ENCODE results near the gene PPM1J.

Gene PPM1J

DNA sequence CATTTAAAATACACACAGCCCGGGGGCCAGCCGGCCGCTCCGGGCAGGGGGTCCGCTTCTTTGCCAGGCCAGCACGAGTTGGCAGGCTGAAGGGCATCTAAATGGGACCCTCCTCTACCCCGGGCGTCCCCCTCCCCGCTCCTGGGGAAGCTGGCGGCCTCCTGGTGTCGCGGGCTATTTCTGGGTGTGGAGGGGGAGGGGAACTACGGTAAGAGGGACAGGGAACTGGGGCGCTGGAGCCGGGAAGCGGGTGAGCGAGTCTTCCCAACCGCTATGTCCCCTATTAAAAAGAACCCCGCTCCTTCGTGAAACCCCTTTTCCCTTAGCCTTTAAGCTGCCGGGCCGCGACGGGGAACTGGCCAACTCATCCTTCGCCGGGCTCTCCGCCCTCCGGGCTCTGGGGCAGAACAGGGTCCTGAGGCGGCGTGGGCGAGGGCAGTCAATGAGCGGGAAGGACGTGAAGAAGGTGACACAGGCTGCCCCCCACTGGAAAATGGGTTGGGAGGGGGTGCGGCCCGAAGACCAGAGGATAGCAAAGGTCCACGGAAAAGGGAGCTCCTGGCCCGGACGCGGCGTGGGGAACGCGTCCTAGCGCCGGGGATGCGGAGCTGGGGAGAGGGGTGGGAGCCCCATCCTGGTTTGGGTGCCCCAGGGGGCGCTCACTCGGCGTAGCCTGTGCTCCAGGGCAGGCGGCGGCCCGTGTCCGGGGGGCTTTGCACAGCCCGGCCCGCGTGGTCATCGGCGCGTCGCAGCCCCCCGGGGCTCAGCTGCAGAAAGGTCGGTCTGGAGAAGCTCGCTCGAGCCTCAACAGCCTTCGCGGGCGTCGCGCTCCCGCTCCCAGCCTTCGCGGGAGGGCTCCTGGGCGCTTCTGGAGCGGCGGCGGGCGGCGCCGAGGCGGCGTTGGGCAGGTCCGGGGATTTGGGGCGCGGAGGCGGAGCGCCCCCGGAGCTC, 544 bp downstream of the PPM1J start:
- 0 out of 2 replicates have a peak overlapping the region, but pooled peaks have one; percentile 27 for H2AFZ ChIP-seq (ENCODE audit: low read length)
- no peaks in the 10 kb centered on the region for H3K9me3 ChIP-seq (replicated peaks; ENCODE audit: insufficient read depth, low read length)
- H3K4me3 ChIP-seq (ENCODE audit: low read length): peak overlapping the region; percentile 55
- no peak for DNase-seq
- no peaks in the 10 kb centered on the region for H3F3A ChIP-seq (ENCODE audit: insufficient read depth, low read length)
- H3K36me3 ChIP-seq (replicated peaks; ENCODE audit: insufficient read depth, low read length): no peaks in the 10 kb centered on the region
- H3K9ac ChIP-seq (ENCODE audit: low read length): no peak overlapping the region
- H3K27ac ChIP-seq (ENCODE audit: low read length): no peak overlapping the region
- no peaks in the 10 kb centered on the region for H3K79me2 ChIP-seq (ENCODE audit: low read length)
- peaks cover 12% of the 10 kb centered on the region for H3K27me3 ChIP-seq (replicated peaks; ENCODE audit: insufficient read depth, low read length)
- TF ChIP-seq EZH2phosphoT487 (IDR thresholded peaks at IDR 0.05; ENCODE audit: low read length): no peak
- no peak for TF ChIP-seq EZH2 (optimal IDR thresholded peaks at IDR 0.05; ENCODE audit: low read depth, low read length)
- TF ChIP-seq, protein P1, sequence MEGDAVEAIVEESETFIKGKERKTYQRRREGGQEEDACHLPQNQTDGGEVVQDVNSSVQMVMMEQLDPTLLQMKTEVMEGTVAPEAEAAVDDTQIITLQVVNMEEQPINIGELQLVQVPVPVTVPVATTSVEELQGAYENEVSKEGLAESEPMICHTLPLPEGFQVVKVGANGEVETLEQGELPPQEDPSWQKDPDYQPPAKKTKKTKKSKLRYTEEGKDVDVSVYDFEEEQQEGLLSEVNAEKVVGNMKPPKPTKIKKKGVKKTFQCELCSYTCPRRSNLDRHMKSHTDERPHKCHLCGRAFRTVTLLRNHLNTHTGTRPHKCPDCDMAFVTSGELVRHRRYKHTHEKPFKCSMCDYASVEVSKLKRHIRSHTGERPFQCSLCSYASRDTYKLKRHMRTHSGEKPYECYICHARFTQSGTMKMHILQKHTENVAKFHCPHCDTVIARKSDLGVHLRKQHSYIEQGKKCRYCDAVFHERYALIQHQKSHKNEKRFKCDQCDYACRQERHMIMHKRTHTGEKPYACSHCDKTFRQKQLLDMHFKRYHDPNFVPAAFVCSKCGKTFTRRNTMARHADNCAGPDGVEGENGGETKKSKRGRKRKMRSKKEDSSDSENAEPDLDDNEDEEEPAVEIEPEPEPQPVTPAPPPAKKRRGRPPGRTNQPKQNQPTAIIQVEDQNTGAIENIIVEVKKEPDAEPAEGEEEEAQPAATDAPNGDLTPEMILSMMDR (IDR thresholded peaks at IDR 0.05; ENCODE audit: low read length): no peak
- H3K4me2 ChIP-seq (ENCODE audit: low read depth, low read length): peak overlapping the region; percentile 96
- H3K9me2 ChIP-seq (replicated peaks; ENCODE audit: insufficient read depth, low read length): no peaks in the 10 kb centered on the region
- no peaks in the 10 kb centered on the region for H4K20me1 ChIP-seq (ENCODE audit: insufficient read depth, low read length)
- peaks cover 5% of the 10 kb centered on the region; the same call in 1 of the 2 replicates for H3K4me1 ChIP-seq (ENCODE audit: low read length)

DNA sequence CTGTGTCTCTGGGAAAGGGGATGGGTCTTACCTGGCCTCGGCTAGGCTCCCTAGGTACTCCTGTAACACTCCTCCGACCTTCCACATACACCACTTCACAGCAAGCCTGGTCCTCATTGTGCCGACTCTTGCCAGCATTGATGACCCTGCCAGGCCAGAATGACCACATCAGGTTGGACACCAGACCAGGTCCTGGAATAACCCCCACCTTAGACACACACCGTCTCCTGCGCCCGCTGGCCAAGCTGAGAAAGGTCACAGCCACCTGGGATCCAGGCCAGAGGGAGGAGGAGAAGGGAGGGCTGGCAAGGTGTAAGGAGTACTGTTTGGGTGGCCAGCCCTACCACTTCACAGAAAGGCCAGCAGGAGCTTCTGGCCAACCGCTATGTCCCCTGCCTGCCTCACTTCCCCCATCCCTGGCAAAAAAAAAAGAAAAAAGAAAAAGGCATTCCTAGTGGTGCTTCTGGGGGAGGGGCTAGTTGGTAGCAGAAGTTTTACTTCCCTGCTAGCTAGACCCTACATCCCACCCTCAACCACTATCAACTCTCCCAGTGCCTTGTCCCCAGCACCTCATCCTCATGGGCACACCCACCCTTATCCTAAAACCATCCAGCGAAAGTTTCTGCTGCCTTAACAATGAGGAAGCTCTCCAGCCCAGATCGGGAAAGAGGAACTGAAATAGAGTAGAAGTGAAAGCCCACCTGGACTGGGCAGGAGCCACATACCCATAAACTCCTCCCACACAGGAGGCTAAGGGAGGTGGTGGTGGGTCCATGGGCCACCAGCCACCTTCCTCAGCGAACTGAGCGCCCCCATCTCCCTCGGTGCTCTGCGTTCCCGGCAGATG, 1.4 kb downstream of the PPM1J start:
- Histone ChIP-seq H3F3A (ENCODE audit: insufficient read depth, low read length) (no peaks in the 10 kb centered on the region), H3K4me3 (ENCODE audit: low read length) (peak overlapping the region; percentile 55), H3K27me3 (replicated peaks; ENCODE audit: insufficient read depth, low read length) (peaks cover 11% of the 10 kb centered on the region), H3K9me3 (replicated peaks; ENCODE audit: insufficient read depth, low read length) (no peaks in the 10 kb centered on the region), H3K4me2 (ENCODE audit: low read depth, low read length) (peak overlapping the region; percentile 96), H3K36me3 (replicated peaks; ENCODE audit: insufficient read depth, low read length) (no peaks in the 10 kb centered on the region), H3K4me1 (ENCODE audit: low read length) (peaks cover 5% of the 10 kb centered on the region; the same call in 1 of the 2 replicates), H3K27ac (ENCODE audit: low read length) (no peak overlapping the region), H3K9me2 (replicated peaks; ENCODE audit: insufficient read depth, low read length) (no peaks in the 10 kb centered on the region), H2AFZ (ENCODE audit: low read length) (no peak overlapping the region), H3K79me2 (ENCODE audit: low read length) (no peaks in the 10 kb centered on the region), H3K9ac (ENCODE audit: low read length) (no peak overlapping the region), H4K20me1 (ENCODE audit: insufficient read depth, low read length) (no peaks in the 10 kb centered on the region)
- TF ChIP-seq EZH2 (optimal IDR thresholded peaks at IDR 0.05; ENCODE audit: low read depth, low read length) (no peak), EZH2phosphoT487 (IDR thresholded peaks at IDR 0.05; ENCODE audit: low read length) (no peak)
- DNase-seq: no peak

DNA sequence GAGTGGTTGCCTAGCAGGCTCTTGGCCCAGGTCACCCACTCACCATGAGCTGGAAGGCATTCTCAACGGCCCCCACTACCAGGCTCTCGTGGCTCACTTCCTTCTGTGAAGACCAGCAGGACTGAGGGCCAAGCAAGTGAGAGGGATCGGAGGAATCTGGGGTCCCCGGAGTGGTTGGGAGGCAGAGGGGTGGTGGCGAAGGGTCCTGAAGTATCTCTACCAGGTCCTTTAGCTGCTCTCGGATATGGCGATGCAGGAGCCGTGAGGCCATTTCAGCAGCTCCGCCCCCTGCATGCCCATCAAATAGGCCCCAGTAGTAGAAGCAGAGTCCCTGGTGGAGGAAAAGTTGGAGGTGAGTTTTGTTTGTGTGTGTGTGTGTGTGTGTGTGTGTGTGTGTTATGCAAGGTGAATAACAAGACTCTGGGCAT, 2.4 kb downstream of the PPM1J start:
- H3K27ac ChIP-seq (ENCODE audit: low read length): no peak overlapping the region
- no peak for DNase-seq
- no peak overlapping the region for H3K9ac ChIP-seq (ENCODE audit: low read length)
- no peaks in the 10 kb centered on the region for H3K36me3 ChIP-seq (replicated peaks; ENCODE audit: insufficient read depth, low read length)
- no peak overlapping the region for H2AFZ ChIP-seq (ENCODE audit: low read length)
- peaks cover 17% of the 10 kb centered on the region for H3K27me3 ChIP-seq (replicated peaks; ENCODE audit: insufficient read depth, low read length)
- H3K4me3 ChIP-seq (ENCODE audit: low read length): no peak overlapping the region
- TF ChIP-seq EZH2phosphoT487 (IDR thresholded peaks at IDR 0.05; ENCODE audit: low read length) (no peak), EZH2 (optimal IDR thresholded peaks at IDR 0.05; ENCODE audit: low read depth, low read length) (no peak)
- TF ChIP-seq, protein P1 (IDR thresholded peaks at IDR 0.05; ENCODE audit: low read length): no peak
- no peak overlapping the region for H3K4me2 ChIP-seq (ENCODE audit: low read depth, low read length)
- no peaks in the 10 kb centered on the region for H4K20me1 ChIP-seq (ENCODE audit: insufficient read depth, low read length)
- H3K9me2 ChIP-seq (replicated peaks; ENCODE audit: insufficient read depth, low read length): no peaks in the 10 kb centered on the region
- no peaks in the 10 kb centered on the region for H3K79me2 ChIP-seq (ENCODE audit: low read length)
- no peaks in the 10 kb centered on the region for H3F3A ChIP-seq (ENCODE audit: insufficient read depth, low read length)
- no peaks in the 10 kb centered on the region for H3K9me3 ChIP-seq (replicated peaks; ENCODE audit: insufficient read depth, low read length)
- H3K4me1 ChIP-seq (ENCODE audit: low read length): peaks cover 5% of the 10 kb centered on the region; the same call in 1 of the 2 replicates
